MM.1S (cell line): ENCODE results near the gene GRAP.

Experiments used
- EZH2 ChIP-seq: fragments of 300-600 bp; sonication (generic); optimal IDR thresholded peaks from 2 replicates; pipeline ENCODE3; 2017; ENCODE audit warnings: low read depth, mild to moderate bottlenecking, antibody characterized with exemption, low read length, mixed read lengths
- EZH2phosphoT487 ChIP-seq: fragments of 300-600 bp; sonication (generic); IDR thresholded peaks from 2 replicates; pipeline ENCODE4 v1.6.1; 2018; ENCODE audit warnings: antibody characterized with exemption, low read length
- TF ChIP-seq, protein P1 (sequence below): fragments of 300-600 bp; sonication (generic); IDR thresholded peaks from 2 replicates; pipeline ENCODE4 v1.5.1; 2016; ENCODE audit warnings: antibody characterized with exemption, low read length, mixed read lengths

DNA sequence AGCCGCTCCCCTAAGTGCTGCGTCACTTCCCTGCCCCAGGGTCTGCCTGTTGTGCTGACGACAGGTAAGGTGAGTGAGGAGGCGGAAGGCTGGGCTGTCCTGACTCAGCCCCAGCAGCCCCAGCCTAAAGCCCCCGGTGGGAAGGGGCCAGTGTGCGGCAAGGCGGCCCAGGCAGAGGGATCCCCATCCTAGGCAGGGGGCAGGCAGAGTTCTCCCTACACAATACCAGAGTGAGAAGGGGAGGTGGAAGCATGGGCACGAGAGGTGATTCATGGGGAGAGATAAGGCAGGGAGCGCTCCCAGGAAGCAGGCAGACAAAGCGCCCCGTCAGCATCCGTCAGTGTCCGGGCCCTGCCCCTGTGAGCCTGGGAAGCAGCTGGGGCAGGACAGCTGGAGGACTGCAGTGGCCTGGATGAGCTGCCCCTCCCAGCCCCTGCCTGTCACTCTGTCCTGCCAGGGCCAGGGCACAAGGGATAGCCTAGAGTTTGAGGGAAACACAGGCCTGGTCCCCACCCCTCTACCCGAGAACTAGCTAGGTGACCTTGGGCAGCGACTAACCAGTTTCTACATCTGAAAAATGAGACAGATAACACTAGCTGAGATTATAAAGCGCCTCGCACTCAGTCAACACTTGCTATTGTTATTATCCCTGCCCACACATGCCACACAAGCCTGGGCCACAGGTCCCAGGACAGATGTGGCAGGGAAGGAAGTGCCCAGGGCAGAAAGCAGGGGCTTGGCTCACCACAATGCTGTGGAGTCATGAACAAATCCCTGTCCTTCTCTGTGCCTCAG lies 46.0 kb downstream of the GRAP start:
- TF ChIP-seq, protein P1, sequence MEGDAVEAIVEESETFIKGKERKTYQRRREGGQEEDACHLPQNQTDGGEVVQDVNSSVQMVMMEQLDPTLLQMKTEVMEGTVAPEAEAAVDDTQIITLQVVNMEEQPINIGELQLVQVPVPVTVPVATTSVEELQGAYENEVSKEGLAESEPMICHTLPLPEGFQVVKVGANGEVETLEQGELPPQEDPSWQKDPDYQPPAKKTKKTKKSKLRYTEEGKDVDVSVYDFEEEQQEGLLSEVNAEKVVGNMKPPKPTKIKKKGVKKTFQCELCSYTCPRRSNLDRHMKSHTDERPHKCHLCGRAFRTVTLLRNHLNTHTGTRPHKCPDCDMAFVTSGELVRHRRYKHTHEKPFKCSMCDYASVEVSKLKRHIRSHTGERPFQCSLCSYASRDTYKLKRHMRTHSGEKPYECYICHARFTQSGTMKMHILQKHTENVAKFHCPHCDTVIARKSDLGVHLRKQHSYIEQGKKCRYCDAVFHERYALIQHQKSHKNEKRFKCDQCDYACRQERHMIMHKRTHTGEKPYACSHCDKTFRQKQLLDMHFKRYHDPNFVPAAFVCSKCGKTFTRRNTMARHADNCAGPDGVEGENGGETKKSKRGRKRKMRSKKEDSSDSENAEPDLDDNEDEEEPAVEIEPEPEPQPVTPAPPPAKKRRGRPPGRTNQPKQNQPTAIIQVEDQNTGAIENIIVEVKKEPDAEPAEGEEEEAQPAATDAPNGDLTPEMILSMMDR: no peak
- TF ChIP-seq EZH2 (no peak), EZH2phosphoT487 (no peak)
